Psoas muscle (tissue), 8 donors: Measurements from ENCODE around the gene MRTFB. TPM values are rescaled to one million over a fixed set of nuclear protein-coding genes. Genes with fewer than 3 reads are reported as not detected.
"Not testable (repeated sequence)": the region's sequence is repeated elsewhere in the genome, so short reads cannot be mapped to it uniquely, and the experiment has no call there.

Experiments
- ATAC-seq, 4 donors: fragments of 200-7000 bp; cut with Tn5 transposase; one replicate each; pipeline ENCODE4 v1.9.1; 2020; ENCODE audit warnings: moderate library complexity in 3 of 4, mild to moderate bottlenecking in 2 of 4
- DNase-seq, 2 donors: peaks; one replicate each; pipeline ENCODE4 v3.0.0-alpha.2; 2020
- H3K27ac ChIP-seq: fragments of 200-600 bp; one replicate; pipeline ENCODE4 v1.8.0; 2022
- H3K27me3 ChIP-seq, 3 donors: fragments of 200-600 bp in 1 of 3; one replicate each; pipeline versions ENCODE4 v1.6.1 to v1.8.0; 2013 to 2022; ENCODE audit warnings: low read length in 2 of 3, mild to moderate bottlenecking in 2 of 3, moderate library complexity in 1 of 3; ENCODE audit not compliant: insufficient read depth in 3 of 3
- H3K36me3 ChIP-seq, 2 donors: fragments of 200-600 bp in 1 of 2; one replicate each; pipeline versions ENCODE4 v1.6.1 to v1.8.0; 2013 to 2022; ENCODE audit warnings: low read depth in 1 of 2, mild to moderate bottlenecking in 1 of 2, moderate library complexity in 1 of 2; ENCODE audit not compliant: insufficient read depth in 1 of 2
- H3K4me1 ChIP-seq: fragments of 200-600 bp; one replicate; pipeline ENCODE4 v1.8.0; 2022
- H3K4me3 ChIP-seq: fragments of 200-600 bp; one replicate; pipeline ENCODE4 v1.8.0; 2022; ENCODE audit warnings: mild to moderate bottlenecking
- H3K9me3 ChIP-seq: fragments of 200-600 bp; one replicate; pipeline ENCODE4 v1.8.0; 2022
- CTCF ChIP-seq: fragments of 200-600 bp; IDR thresholded peaks from one replicate; pipeline ENCODE4 v1.8.0; 2022; ENCODE audit warnings: antibody characterized with exemption
- WGBS, 3 donors: extraction: QIAGEN DNeasy Blood & Tissue Kit; methylation state at CpG; one replicate each; pipeline versions ENCODE4 v1.1.6 to v1.1.7; 2013; 5-methylcytosine and 5-hydroxymethylcytosine counted together
- intact Hi-C, 2 donors: fragments of 100-400 bp; cut with DNase I; formaldehyde crosslinking; loops; one replicate each; pipeline versions ENCODE4 v1.11.0 to v1.14.2; 2022
- polyA plus RNA-seq, 3 donors: library from polyadenylated mRNA; stranded (reverse); fragments of 200-250 nt; gene quantifications; one replicate each; pipeline ENCODE4 v1.2.3, GENCODE V29; 2013
- total RNA-seq, 4 donors: library from RNA; stranded (reverse); fragmentation: NEBNext Ultra II Directional in 2 of 4; extraction: Animal tissue kit (Norgen Biotek cat#: 25700) in 2 of 4; gene quantifications; one replicate each; pipeline versions ENCODE4 v1.2.1 to v1.2.4, GENCODE V29; 2021 to 2023
- donor health status: healthy with polysubstance abuse.
- donor health status: DM: no; HTN: no; CAD: no; lungs with moderate emphysema.
- donor health status: Bipolar disorder and iron deficiency.
- donor health status: healthy.
- donor health status: DM: yes; HTN: yes; CAD: no.
- donor health status: DM: no; HTN: no; CAD: no.
- donor health status: DM: no; HTN: no; CAD: no.
- donor health status: DM: yes; HTN: yes; CAD: no.

The MRTFB gene
- total and polyA plus RNA-seq, 7 donors = 2.7 to 26.3 (median 14.1) TPM

DNA sequence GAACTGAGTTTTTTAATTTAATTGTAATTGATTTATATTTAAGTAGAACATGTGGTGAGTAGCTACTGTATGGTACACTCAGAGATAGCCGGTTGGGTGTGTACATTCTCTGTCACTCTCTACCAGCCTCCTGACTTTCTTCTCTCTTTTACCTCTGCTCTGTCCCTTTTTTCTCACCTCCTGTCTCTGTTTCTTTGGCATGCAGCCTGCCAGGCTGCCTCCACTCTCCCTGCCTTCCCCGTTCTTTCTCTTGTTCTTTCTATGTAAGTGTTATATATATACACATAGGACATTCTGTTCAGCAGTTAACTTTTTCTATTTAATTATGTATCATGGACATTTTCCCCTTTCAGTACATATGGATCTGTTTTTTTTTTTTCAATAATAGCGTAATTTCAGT, 50.8 kb downstream of the MRTFB start:
- peaks cover 23% of the 10 kb centered on the region for H3K4me1 ChIP-seq
- H3K4me3 ChIP-seq = no peak overlapping the region
- WGBS, 3 donors = 68 to 95% (median 77%) methylated on average over 3 of the region's 3 CpGs
- intact Hi-C loops = no loop called here
- H3K27ac ChIP-seq = no peak overlapping the region
- H3K27me3 ChIP-seq = no peaks in the 10 kb centered on the region
- TF ChIP-seq CTCF = no peak
- no peaks in the 10 kb centered on the region for H3K9me3 ChIP-seq
- DNase-seq (no peak), ATAC-seq (no peak)
- no peaks in the 10 kb centered on the region for H3K36me3 ChIP-seq

DNA sequence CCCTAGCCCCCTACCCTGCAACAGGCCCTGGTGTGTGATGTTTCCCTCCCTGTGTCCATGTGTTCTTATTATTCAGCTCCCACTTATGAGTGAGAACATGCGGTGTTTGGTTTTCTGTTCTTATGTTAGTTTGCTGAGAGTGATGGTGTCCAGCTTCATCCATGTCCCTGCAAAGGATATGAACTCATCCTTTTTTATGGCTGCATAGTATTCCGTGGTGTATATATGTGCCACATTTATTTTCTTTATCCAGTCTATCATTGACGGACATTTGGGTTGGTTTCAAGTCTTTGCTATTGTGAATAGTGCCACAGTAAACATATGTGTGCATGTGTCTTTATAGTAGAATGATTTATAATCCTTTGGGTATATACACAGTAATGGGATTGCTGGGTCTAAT, 51.3 kb downstream of the MRTFB start:
- 94 to 100% (median 97%) methylated on average over 3 of the region's 3 CpGs for WGBS, 3 donors
- H3K4me1 ChIP-seq = peaks cover 23% of the 10 kb centered on the region
- ATAC-seq, H3K36me3 ChIP-seq, H3K9me3 ChIP-seq, H3K4me3 ChIP-seq, DNase-seq, H3K27me3 ChIP-seq, intact Hi-C loops, H3K27ac ChIP-seq: not testable (repeated sequence)

DNA sequence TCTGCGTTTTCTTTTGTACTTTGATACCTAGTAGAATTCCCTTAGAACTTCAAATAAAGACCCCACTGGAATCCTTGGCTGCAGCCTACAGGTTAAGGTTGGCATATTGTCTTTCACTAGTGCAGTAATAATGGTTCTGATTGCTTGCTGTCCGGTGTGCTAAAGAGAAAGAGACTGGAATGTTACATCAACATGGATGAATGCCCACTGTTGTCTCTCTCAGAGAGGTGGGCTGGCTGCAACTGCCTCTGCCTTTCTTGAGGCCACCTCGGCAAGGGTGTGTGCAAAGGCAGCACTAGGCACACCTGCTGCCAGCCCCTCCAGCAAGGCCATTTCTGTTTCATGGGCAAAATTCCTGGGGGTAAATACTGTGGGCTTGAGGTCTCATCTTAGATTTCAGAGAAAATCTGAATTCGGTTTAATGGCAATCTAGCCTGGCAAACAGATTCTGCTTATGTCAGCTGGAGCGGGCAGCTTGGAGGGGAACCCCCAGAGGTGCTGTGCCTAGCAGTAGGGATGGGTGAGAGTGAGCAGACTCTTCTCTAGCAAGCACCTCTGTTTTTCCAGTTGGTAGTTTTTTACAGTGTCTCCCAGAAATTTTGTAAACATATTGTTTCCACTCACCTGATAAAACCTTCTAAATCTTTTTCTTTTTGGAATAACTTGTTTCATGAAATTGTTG, 54.0 kb downstream of the MRTFB start:
- Histone ChIP-seq H3K4me1 (peaks cover 28% of the 10 kb centered on the region), H3K27ac (no peak overlapping the region), H3K36me3 (no peaks in the 10 kb centered on the region), H3K9me3 (no peaks in the 10 kb centered on the region), H3K4me3 (peak overlapping the region; percentile 5), H3K27me3 (no peaks in the 10 kb centered on the region)
- DNase-seq (no peak), ATAC-seq (peak in 2 of 4 donors; percentile 21 to 40)
- 41 to 50% (median 42%) methylated on average over 5 of the region's 5 CpGs for WGBS, 3 donors
- intact Hi-C loops = no loop called here
- TF ChIP-seq CTCF = no peak

- WGBS, 3 donors = 39 to 69% (median 56%) methylated on average over 3 of the region's 3 CpGs
- ATAC-seq = no peak
- H3K36me3 ChIP-seq = no peaks in the 10 kb centered on the region
- no peak overlapping the region for H3K4me3 ChIP-seq
- intact Hi-C loops = no loop called here
- TF ChIP-seq CTCF = no peak
- H3K9me3 ChIP-seq = no peaks in the 10 kb centered on the region
- no peak for DNase-seq
- H3K4me1 ChIP-seq = peaks cover 28% of the 10 kb centered on the region
- no peak overlapping the region for H3K27ac ChIP-seq
- H3K27me3 ChIP-seq = no peaks in the 10 kb centered on the region
These were observed 54.6 kb downstream of the MRTFB start for GRCh38 chr16:14125708-14126107.

DNA sequence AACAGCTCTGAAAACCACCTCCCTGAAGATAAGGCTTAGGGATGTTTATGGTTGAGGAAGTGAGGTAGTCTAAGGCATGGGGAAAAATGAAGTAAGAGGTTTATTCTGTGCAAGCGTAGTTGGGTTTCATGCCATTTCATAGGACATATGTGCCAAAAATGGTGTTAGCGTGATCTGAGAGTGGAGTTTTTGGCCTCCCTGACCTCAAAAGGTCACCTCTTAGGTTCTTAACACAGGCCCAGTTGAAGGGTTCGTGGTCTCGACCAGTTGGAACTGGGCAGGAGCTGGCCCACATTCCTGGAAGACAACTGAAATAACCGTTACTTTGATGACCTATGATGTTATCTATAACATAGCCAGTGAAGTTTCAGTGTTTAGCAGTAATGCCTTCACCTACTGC, 57.0 kb downstream of the MRTFB start:
- no peaks in the 10 kb centered on the region for H3K9me3 ChIP-seq
- H3K27me3 ChIP-seq = no peaks in the 10 kb centered on the region
- no peak for TF ChIP-seq CTCF
- ATAC-seq (no peak), DNase-seq (no peak)
- intact Hi-C loops = no loop called here
- WGBS, 3 donors = 76 to 91% (median 78%) methylated on average over 5 of the region's 5 CpGs
- no peak overlapping the region for H3K4me3 ChIP-seq
- H3K36me3 ChIP-seq = no peaks in the 10 kb centered on the region
- H3K27ac ChIP-seq = no peak overlapping the region
- peaks cover 21% of the 10 kb centered on the region for H3K4me1 ChIP-seq
